GM13977 (cell line): ENCODE measurements around the gene GNRHR.
"Not testable (repeated sequence)": the region's sequence is repeated elsewhere in the genome, so short reads cannot be mapped to it uniquely, and the experiment has no call there.

Source experiments
- DNase-seq: peaks from one replicate; pipeline ENCODE4 v3.0.0; 2012; ENCODE audit warnings: low spot score
- CTCF ChIP-seq: IDR thresholded peaks from 2 replicates; pipeline ENCODE4 v1.5.1; 2012; ENCODE audit warnings: mild to moderate bottlenecking, control low read depth; ENCODE audit not compliant: insufficient read depth; ENCODE audit errors: extremely low read depth, missing control alignments
- in situ Hi-C: fragments of 300-500 bp; cut with MboI; formaldehyde crosslinking; loops from one replicate; pipeline ENCODE4 v1.12.0; 2022; ENCODE audit warnings: low sequenced_read_pairs, low pct_unique_long_range_greater_than_20kb, mixed read lengths, inconsistent platforms; ENCODE audit not compliant: unreplicated experiment

The GNRHR gene

GRCh38 chr4:67743194-67743593 is 11.0 kb downstream of the GNRHR start:
- no peak for TF ChIP-seq CTCF
- DNase-seq: no peak
- in situ Hi-C loops: no loop called here

GRCh38 chr4:67736262-67736661 is 17.9 kb downstream of the GNRHR start:
- DNase-seq: no peak
- in situ Hi-C loops: no loop called here
- no peak for TF ChIP-seq CTCF

GRCh38 chr4:67735325-67735724 is 18.9 kb downstream of the GNRHR start:
- DNase-seq: no peak
- TF ChIP-seq CTCF: no peak
- in situ Hi-C loops: no loop called here

GRCh38 chr4:67730511-67730910 is 23.7 kb downstream of the GNRHR start:
- in situ Hi-C loops, DNase-seq: not testable (repeated sequence)

- DNase-seq: no peak
- in situ Hi-C loops: no loop called here
- no peak for TF ChIP-seq CTCF
Observed at GRCh38 chr4:67727124-67727850, 26.9 kb downstream of the GNRHR start.

GRCh38 chr4:67725981-67726380 is 28.2 kb downstream of the GNRHR start:
- in situ Hi-C loops: no loop called here
- no peak for DNase-seq
- no peak for TF ChIP-seq CTCF

GRCh38 chr4:67725132-67725531 is 29.1 kb downstream of the GNRHR start:
- no peak for DNase-seq
- in situ Hi-C loops: no loop called here
- TF ChIP-seq CTCF: no peak
